ENCODE data around the gene RNF14. TPM values are rescaled to one million over a fixed set of nuclear protein-coding genes. Genes with fewer than 3 reads are reported as not detected.
A peak's percentile ranks its signal among the peaks of the same experiment; 100 is the strongest.

RNF14 gene
- total RNA-seq, 6 experiments from 2014 or later: 34.8 to 54.8 (median 41.8) TPM

DNA sequence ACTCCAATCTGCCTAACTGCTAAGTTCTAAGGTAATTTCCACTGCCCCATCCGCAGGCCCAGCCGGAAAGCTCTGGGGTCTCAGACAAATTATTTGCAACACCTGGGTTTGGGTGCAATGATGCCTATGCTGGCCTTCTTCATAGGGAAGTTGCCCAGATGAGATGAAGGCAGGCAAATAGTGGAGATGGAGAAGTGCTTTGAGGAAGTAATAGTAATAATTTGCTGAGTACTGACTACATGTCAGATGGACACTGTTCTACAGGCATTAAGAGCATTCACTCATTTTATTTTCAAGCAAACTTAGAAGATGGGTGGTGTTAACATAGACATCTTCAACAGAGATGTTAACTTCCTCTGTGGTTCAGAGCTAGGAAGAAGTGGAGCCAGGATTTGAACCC, 14.7 kb upstream of the RNF14 start:
- no peaks in the 10 kb centered on the region for H3K4me1 ChIP-seq
- WGBS (ENCODE audit: insufficient coverage, low coverage, low lambda C conversion rate, missing lambda C conversion rate): no CpG with 5 or more reads among the region's 2 CpGs
- ATAC-seq (peak in 2 of 4 donors; percentile 4 to 40), DNase-seq (no peak)
- TF ChIP-seq, protein P1, sequence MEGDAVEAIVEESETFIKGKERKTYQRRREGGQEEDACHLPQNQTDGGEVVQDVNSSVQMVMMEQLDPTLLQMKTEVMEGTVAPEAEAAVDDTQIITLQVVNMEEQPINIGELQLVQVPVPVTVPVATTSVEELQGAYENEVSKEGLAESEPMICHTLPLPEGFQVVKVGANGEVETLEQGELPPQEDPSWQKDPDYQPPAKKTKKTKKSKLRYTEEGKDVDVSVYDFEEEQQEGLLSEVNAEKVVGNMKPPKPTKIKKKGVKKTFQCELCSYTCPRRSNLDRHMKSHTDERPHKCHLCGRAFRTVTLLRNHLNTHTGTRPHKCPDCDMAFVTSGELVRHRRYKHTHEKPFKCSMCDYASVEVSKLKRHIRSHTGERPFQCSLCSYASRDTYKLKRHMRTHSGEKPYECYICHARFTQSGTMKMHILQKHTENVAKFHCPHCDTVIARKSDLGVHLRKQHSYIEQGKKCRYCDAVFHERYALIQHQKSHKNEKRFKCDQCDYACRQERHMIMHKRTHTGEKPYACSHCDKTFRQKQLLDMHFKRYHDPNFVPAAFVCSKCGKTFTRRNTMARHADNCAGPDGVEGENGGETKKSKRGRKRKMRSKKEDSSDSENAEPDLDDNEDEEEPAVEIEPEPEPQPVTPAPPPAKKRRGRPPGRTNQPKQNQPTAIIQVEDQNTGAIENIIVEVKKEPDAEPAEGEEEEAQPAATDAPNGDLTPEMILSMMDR (IDR thresholded peaks at IDR 0.05): no peak
- TF ChIP-seq POLR2A (IDR thresholded peaks at IDR 0.05): no peak
- H3K27me3 ChIP-seq: no peaks in the 10 kb centered on the region
- H3K27ac ChIP-seq: no peak overlapping the region
- intact Hi-C loops (cut with DNase I): no loop called here
- no peaks in the 10 kb centered on the region for H3K9me3 ChIP-seq
- no peaks in the 10 kb centered on the region for H3K36me3 ChIP-seq
- no peak overlapping the region for H3K4me3 ChIP-seq

- no peaks in the 10 kb centered on the region for H3K36me3 ChIP-seq
- ATAC-seq: no peak
- WGBS (ENCODE audit: insufficient coverage, low coverage, low lambda C conversion rate, missing lambda C conversion rate): 85% methylated on average over 6 of the region's 16 CpGs
- peak overlapping the region; percentile 4 to 33 (median 6) for H3K4me3 ChIP-seq
- no peaks in the 10 kb centered on the region for H3K9me3 ChIP-seq
- intact Hi-C loops (cut with DNase I): loop anchor here (5.0 kb wide), 2 partner anchors 75 to 260 kb away; no protein-coding TSS in a partner anchor
- H3K4me1 ChIP-seq: peaks cover 0 to 3% (median 0%) of the 10 kb centered on the region in 4 donors
- H3K27ac ChIP-seq: peak overlapping the region in 1 of 3 donors; percentile 17
- no peaks in the 10 kb centered on the region for H3K27me3 ChIP-seq
- no peak for TF ChIP-seq POLR2A (IDR thresholded peaks at IDR 0.05)
- TF ChIP-seq, protein P1 (IDR thresholded peaks at IDR 0.05): no peak
- DNase-seq: no peak
These were observed 11.4 kb upstream of the RNF14 start for GRCh38 chr5:141957367-141957996.

DNA sequence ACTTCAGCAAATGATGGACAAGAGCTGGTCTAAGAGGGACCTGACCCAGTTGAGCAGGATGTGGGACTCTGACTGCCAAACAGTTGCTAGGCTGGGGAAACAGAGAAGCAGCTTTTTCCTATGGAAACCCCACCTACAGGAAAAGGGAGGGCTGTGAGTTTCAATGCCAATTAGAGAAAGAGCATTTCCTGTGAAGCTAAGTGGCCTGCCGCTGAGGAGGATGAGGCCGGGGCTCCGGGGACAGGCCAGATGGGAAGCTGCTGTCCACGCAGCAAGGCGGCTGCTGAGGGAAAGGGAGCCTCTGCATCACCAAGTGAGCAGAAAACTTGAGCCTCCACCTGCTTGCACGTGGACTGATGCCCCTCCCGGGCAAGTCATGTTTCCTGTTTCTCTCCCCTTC, 10.8 kb upstream of the RNF14 start, which contains the start of gene PCDH12:
Gene PCDH12 (minus strand): TSS at position 90 of the 400 bp plus-strand sequence. CDS start 351 bp downstream, outside the sequence.
- TF ChIP-seq, protein P1 (IDR thresholded peaks at IDR 0.05): no peak
- no peak for TF ChIP-seq POLR2A (IDR thresholded peaks at IDR 0.05)
- no peaks in the 10 kb centered on the region for H3K36me3 ChIP-seq
- H3K27ac ChIP-seq: peak within 1 kb of the TSS in 1 of 3 donors; percentile 17
- peak within 1 kb of the TSS; percentile 4 to 33 (median 6) for H3K4me3 ChIP-seq
- DNase-seq (peak in 1 of 3 donors; percentile 54), ATAC-seq (peak; percentile 52 to 67 (median 58))
- 18% methylated on average over 2 of the region's 7 CpGs for WGBS (ENCODE audit: insufficient coverage, low coverage, low lambda C conversion rate, missing lambda C conversion rate)
- H3K9me3 ChIP-seq: no peaks in the 10 kb centered on the region
- intact Hi-C loops (cut with DNase I): loop anchor here (5.0 kb wide), 2 partner anchors 76 to 261 kb away; no protein-coding TSS in a partner anchor
- peaks cover 0 to 3% (median 0%) of the 10 kb centered on the region in 4 donors for H3K4me1 ChIP-seq
- H3K27me3 ChIP-seq: no peaks in the 10 kb centered on the region

DNA sequence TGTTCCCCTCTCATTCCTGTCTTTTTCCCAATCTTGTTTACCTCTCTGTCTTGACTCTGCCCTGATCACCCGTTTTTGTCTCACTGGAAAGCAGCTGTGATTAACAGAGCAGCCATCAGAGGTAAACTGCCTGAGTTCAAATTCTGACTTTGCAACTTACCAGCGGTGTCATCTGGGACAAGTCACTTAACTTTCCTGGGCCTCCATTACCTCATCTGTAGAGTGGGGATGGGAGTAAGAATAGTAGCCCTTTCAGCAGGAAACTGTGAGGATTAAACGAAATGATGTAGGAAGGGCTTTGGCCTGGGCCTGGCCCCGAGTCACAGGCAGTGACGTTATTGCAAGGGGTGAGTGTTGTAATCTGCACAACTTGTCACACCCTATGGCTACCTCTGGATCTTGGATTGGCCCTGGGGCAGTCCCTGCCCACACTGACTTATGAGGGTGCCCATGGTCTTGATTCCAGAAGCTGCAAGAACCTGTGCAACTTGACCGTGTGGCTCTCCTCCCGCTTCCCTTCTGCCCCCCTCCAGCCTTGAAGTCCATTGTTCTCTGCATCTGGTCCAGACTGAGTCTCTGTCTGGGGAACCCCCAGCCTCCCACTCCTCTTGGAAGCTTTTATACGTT, 10.2 kb upstream of the RNF14 start:
- no peak overlapping the region for H3K4me3 ChIP-seq
- H3K9me3 ChIP-seq: no peaks in the 10 kb centered on the region
- H3K4me1 ChIP-seq: peaks cover 0 to 3% (median 0%) of the 10 kb centered on the region in 4 donors
- no peaks in the 10 kb centered on the region for H3K36me3 ChIP-seq
- ATAC-seq: peak in 3 of 4 donors; percentile 5 to 27 (median 9)
- intact Hi-C loops (cut with DNase I): loop anchor here (5.0 kb wide), 2 partner anchors 76 to 261 kb away; no protein-coding TSS in a partner anchor
- no peak for TF ChIP-seq POLR2A (IDR thresholded peaks at IDR 0.05)
- TF ChIP-seq, protein P1 (IDR thresholded peaks at IDR 0.05): no peak
- no peak overlapping the region for H3K27ac ChIP-seq
- no peaks in the 10 kb centered on the region for H3K27me3 ChIP-seq
- DNase-seq: no peak
- WGBS (ENCODE audit: insufficient coverage, low coverage, low lambda C conversion rate, missing lambda C conversion rate): 34% methylated on average over 5 of the region's 8 CpGs

All from right lobe of liver (tissue), 6 donors.